Measurements from ENCODE around the gene DCLK1. TPM values are rescaled to one million over a fixed set of nuclear protein-coding genes. Genes with fewer than 3 reads are reported as not detected.

DCLK1 gene
- total RNA-seq, 4 donors from 2014 or later: 20.5 to 40.1 (median 28.7) TPM

DNA sequence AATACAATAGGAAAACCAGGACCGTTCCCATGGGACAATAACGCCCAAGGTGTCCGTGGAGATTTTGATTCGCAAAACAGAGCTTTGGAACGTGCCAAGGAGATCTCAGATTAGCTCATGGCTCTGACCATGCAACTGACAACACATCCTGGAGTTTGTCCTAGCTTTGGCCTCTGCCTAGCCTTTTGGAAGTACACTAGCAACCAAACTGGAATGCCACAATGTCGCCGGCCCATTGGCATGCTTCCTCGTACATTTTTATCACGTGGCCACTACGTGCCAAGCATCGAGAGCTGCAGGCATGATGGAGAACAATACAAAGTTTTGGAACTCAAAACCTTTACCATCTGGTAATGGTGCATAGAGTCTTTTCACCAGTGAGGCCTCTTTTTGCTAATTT lies 256.5 kb downstream of the DCLK1 start:
- DNase-seq (ENCODE audit: extremely low spot score): peak; percentile 91
- Histone ChIP-seq H3K4me3 (no peak overlapping the region), H3K36me3 (peaks cover 0 to 6% (median 0%) of the 10 kb centered on the region in 4 donors), H3K27me3 (no peaks in the 10 kb centered on the region), H3K9me3 (no peaks in the 10 kb centered on the region), H3K4me1 (peaks cover 0 to 13% (median 2%) of the 10 kb centered on the region in 4 donors), H3K27ac (replicated peaks in 1 of 4) (no peak overlapping the region)
- no peak for TF ChIP-seq EP300 (IDR thresholded peaks at IDR 0.05)
- TF ChIP-seq POLR2A (IDR thresholded peaks at IDR 0.05; ENCODE audit: low read depth): no peak
- no peak for TF ChIP-seq POLR2AphosphoS5 (IDR thresholded peaks at IDR 0.05)
- no peak for TF ChIP-seq CTCF (IDR thresholded peaks at IDR 0.05)
- 94% methylated on average over 11 of the region's 11 CpGs for WGBS
- intact Hi-C loops (cut with DNase I): no loop called here

DNA sequence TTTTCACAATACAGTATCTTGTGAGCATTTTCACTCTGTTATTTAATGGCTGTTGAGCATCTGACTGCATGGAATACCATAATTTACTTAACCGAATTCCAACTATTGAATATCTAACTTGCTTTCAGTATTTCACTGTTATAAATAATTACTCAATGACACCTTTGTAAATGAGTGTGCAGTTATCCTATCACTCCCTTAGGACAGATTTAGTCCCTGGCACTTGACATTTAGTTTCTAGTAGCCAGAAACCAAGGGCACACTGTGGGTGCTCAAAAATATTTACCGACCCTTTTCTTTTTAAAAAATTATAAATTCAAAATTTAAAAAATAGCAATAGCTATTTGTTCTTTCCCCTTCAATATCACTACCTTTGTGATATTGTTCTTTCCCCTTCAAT lies 258.8 kb downstream of the DCLK1 start:
- intact Hi-C loops (cut with DNase I): no loop called here
- 94% methylated on average over 2 of the region's 2 CpGs for WGBS

DNA sequence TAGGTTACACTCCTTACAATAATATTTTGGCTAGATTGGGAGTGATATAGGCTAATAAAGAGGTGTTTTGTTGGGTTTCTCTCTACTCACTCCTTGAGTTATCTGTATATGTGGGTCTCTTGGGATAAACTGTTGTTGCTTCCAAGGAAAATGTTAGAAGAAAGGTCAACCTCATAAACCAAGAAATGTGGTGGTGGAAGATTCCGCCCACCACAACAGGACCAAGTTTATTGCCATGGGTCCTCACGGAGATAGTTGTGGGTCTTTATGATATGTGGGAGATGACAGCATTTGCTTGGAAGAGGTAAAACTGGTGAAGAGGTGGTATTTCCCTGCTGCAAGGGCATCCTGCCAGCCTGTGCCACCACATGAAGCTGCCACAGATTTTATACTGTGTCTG lies 259.6 kb downstream of the DCLK1 start:
- no peak overlapping the region for H3K4me3 ChIP-seq
- 94% methylated on average over 2 of the region's 2 CpGs for WGBS
- peaks cover 4 to 13% (median 7%) of the 10 kb centered on the region in 4 donors for H3K4me1 ChIP-seq
- no peaks in the 10 kb centered on the region for H3K27me3 ChIP-seq
- intact Hi-C loops (cut with DNase I): no loop called here
- no peak for TF ChIP-seq POLR2A (IDR thresholded peaks at IDR 0.05; ENCODE audit: low read depth)
- no peak for TF ChIP-seq CTCF (IDR thresholded peaks at IDR 0.05)
- TF ChIP-seq EP300 (IDR thresholded peaks at IDR 0.05): no peak
- H3K9me3 ChIP-seq: no peaks in the 10 kb centered on the region
- H3K27ac ChIP-seq (replicated peaks in 1 of 4): no peak overlapping the region
- H3K36me3 ChIP-seq: peaks cover 0 to 7% (median 0%) of the 10 kb centered on the region in 4 donors
- no peak for DNase-seq (ENCODE audit: extremely low spot score)

More for the DNA sequence above, 258.8 kb downstream of the DCLK1 start:
- TF ChIP-seq POLR2AphosphoS5 (IDR thresholded peaks at IDR 0.05): no peak
- H3K36me3 ChIP-seq: peaks cover 0 to 7% (median 0%) of the 10 kb centered on the region in 4 donors
- H3K27me3 ChIP-seq: no peaks in the 10 kb centered on the region
- H3K4me3 ChIP-seq: no peak overlapping the region
- no peaks in the 10 kb centered on the region for H3K9me3 ChIP-seq
- H3K4me1 ChIP-seq: peaks cover 0 to 13% (median 0%) of the 10 kb centered on the region in 4 donors
- peak; percentile 2 for DNase-seq (ENCODE audit: extremely low spot score)
- H3K27ac ChIP-seq (replicated peaks in 1 of 4): no peak overlapping the region

DNA sequence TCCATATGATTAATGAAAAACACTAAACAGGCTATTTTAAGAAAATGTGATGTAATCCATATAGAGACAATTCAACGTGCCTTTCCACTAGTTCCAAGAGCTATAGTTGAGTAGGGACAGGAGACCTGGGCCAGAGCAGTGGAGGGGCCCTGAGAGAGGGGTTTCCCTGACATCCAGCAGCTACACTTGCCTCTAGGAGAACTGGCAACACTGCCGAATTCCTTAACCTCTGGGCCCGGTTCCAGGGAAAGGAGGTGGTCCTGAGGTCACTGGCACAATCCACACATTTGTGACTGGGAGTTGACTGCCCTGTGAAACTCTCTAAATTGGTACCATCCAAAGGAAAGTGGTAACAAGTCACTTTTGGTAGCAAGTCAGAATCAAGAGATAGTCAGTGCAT lies 264.4 kb downstream of the DCLK1 start:
- intact Hi-C loops (cut with DNase I): no loop called here
- H3K4me1 ChIP-seq: peaks cover 0 to 22% (median 10%) of the 10 kb centered on the region in 4 donors
- TF ChIP-seq POLR2A (IDR thresholded peaks at IDR 0.05; ENCODE audit: low read depth): no peak
- TF ChIP-seq POLR2AphosphoS5 (IDR thresholded peaks at IDR 0.05): no peak
- no peak for TF ChIP-seq CTCF (IDR thresholded peaks at IDR 0.05)
- no peak for TF ChIP-seq EP300 (IDR thresholded peaks at IDR 0.05)
- no peak overlapping the region for H3K4me3 ChIP-seq
- peak overlapping the region in 1 of 4 donors; percentile 29 for H3K27ac ChIP-seq (replicated peaks in 1 of 4)
- DNase-seq (ENCODE audit: extremely low spot score): no peak
- 16% methylated on average over 3 of the region's 3 CpGs for WGBS
- H3K9me3 ChIP-seq: no peaks in the 10 kb centered on the region
- H3K36me3 ChIP-seq: peaks cover 0 to 7% (median 0%) of the 10 kb centered on the region in 4 donors
- H3K27me3 ChIP-seq: no peaks in the 10 kb centered on the region

- Histone ChIP-seq H3K27me3 (no peaks in the 10 kb centered on the region), H3K4me1 (peaks cover 0 to 33% (median 16%) of the 10 kb centered on the region in 4 donors), H3K27ac (replicated peaks in 1 of 4) (no peak overlapping the region), H3K9me3 (no peaks in the 10 kb centered on the region), H3K36me3 (peaks cover 0 to 7% (median 0%) of the 10 kb centered on the region in 4 donors), H3K4me3 (no peak overlapping the region)
- intact Hi-C loops (cut with DNase I): no loop called here
- DNase-seq (ENCODE audit: extremely low spot score): no peak
- 96% methylated on average over 4 of the region's 4 CpGs for WGBS
- TF ChIP-seq POLR2AphosphoS5 (IDR thresholded peaks at IDR 0.05) (no peak), CTCF (IDR thresholded peaks at IDR 0.05) (no peak), EP300 (IDR thresholded peaks at IDR 0.05) (no peak), POLR2A (IDR thresholded peaks at IDR 0.05; ENCODE audit: low read depth) (no peak)
Measured at GRCh38 chr13:35865341-35866240, 265.6 kb downstream of the DCLK1 start.

Data from esophagus muscularis mucosa (tissue), 4 donors.